Neural progenitor cell (in vitro differentiated cells): ENCODE results near the gene PFDN6.

Source experiments
- EZH2 ChIP-seq: fragments of 200-600 bp; sonication (generic); IDR thresholded peaks from 2 replicates; pipeline ENCODE4 v1.6.1; 2017; ENCODE audit warnings: antibody characterized with exemption, mild to moderate bottlenecking, moderate library complexity
- EZH2phosphoT487 ChIP-seq: fragments of 200-600 bp; sonication (generic); IDR thresholded peaks from 2 replicates; pipeline ENCODE4 v1.6.1; 2017; ENCODE audit warnings: antibody characterized with exemption
- TF ChIP-seq, protein P1 (sequence below): fragments of 200-600 bp; sonication (generic); IDR thresholded peaks from 2 replicates; pipeline ENCODE4 v1.5.1; 2017; ENCODE audit warnings: antibody characterized with exemption, mild to moderate bottlenecking

DNA sequence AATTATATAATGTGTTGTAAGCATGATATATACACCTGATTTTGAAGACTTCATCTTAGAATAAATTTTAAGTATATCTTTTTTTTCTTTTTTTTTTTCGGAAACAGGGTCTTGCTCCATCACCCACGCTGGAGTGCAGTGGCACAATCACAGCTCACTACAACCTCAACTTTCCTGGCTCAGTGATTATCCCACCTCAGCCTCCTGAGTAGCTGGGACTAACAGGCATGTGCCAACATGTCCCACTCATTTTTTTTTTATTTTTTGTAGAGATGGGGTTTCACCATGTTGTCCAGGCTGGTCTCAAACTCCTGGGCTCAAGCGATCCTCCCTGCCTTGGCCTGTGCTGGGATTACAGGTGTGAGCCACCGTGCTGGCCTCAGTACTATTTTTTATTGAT is 34.8 kb upstream of the PFDN6 start:
- TF ChIP-seq, protein P1, sequence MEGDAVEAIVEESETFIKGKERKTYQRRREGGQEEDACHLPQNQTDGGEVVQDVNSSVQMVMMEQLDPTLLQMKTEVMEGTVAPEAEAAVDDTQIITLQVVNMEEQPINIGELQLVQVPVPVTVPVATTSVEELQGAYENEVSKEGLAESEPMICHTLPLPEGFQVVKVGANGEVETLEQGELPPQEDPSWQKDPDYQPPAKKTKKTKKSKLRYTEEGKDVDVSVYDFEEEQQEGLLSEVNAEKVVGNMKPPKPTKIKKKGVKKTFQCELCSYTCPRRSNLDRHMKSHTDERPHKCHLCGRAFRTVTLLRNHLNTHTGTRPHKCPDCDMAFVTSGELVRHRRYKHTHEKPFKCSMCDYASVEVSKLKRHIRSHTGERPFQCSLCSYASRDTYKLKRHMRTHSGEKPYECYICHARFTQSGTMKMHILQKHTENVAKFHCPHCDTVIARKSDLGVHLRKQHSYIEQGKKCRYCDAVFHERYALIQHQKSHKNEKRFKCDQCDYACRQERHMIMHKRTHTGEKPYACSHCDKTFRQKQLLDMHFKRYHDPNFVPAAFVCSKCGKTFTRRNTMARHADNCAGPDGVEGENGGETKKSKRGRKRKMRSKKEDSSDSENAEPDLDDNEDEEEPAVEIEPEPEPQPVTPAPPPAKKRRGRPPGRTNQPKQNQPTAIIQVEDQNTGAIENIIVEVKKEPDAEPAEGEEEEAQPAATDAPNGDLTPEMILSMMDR, result no peak
- TF ChIP-seq EZH2 (no peak), EZH2phosphoT487 (no peak)
